Mesothelial cell of epicardium (in vitro differentiated cells): ENCODE data around the gene DCAF10. TPM values are rescaled to one million over a fixed set of nuclear protein-coding genes. Genes with fewer than 3 reads are reported as not detected.

Experiments used
- DNase-seq, 2 experiments: peaks; one replicate each; pipeline ENCODE4 v3.0.0; 2021; ENCODE audit warnings: low spot score in 2 of 2; ENCODE audit not compliant: unreplicated experiment in 2 of 2
- H3K27ac Mint-ChIP-seq: 2 replicates; pipeline ENCODE4 v1.8.0; 2021; ENCODE audit warnings: mixed read lengths
- H3K27me3 Mint-ChIP-seq: 2 replicates; pipeline ENCODE4 v1.8.0; 2021; ENCODE audit warnings: low read depth, mixed read lengths
- H3K36me3 Mint-ChIP-seq: 2 replicates; pipeline ENCODE4 v1.8.0; 2021; ENCODE audit warnings: mixed read lengths
- H3K4me1 Mint-ChIP-seq: 2 replicates; pipeline ENCODE4 v1.8.0; 2021; ENCODE audit warnings: mixed read lengths
- H3K4me3 Mint-ChIP-seq: 2 replicates; pipeline ENCODE4 v1.8.0; 2021; ENCODE audit warnings: mild to moderate bottlenecking, moderate library complexity, mixed read lengths
- H3K9me3 Mint-ChIP-seq: 2 replicates; pipeline ENCODE4 v1.8.0; 2021; ENCODE audit warnings: mixed read lengths
- total RNA-seq: library from RNA; stranded (reverse); gene quantifications from 3 replicates; pipeline ENCODE4 v1.2.1, GENCODE V29; 2021
- TF ChIP-seq, protein P1 (sequence below): fragments of 200-600 bp; sonication (generic); IDR thresholded peaks from one replicate; pipeline ENCODE4 v1.5.0; 2021; ENCODE audit warnings: antibody characterized with exemption; ENCODE audit not compliant: unreplicated experiment

DCAF10 gene
- total RNA-seq, 1 donor from 2014 or later: 30.9 TPM

DNA sequence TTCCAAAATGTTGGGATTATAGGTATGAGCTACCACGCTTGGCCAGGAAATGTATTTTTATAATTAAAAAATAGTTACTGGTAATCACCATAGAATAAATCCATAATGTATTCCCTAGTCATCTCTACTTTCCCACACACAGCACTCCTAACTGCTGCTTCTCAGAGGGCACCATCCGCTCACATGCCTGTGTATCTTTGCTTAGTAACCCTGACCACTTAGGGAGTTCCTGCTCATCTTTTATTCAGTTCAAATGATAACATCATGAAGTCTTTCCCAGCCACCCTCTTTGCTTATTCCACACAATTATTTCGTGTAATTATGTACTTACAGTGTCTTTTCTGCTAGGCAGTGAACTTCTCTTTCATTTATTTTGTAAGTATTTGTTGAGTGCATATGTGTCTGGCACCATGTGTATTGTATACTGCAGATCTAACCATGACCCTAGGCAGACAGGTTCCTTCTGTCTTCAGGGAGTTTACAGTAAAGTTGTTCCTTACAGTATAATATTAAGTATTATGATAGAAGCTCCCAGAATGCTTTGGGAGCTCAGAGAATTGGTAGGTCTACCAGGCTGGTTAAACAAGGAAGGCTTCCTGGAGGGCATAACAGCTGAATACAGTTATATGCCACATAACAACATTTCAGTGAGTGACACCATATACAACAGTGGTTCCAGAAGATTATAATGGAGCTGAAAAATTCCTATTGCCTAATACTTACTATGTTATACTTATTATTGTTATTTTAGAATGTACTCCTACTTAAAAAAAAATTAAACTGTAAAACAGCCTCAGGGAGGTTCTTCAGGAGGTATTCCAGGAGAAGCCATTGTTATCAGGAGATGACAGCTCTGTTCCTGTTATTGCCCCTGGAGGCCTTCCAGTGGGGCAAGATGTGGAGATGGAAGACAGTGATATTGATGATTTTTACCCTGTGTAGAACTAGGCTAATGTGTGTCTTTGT, 39.2 kb downstream of the DCAF10 start:
- TF ChIP-seq, protein P1, sequence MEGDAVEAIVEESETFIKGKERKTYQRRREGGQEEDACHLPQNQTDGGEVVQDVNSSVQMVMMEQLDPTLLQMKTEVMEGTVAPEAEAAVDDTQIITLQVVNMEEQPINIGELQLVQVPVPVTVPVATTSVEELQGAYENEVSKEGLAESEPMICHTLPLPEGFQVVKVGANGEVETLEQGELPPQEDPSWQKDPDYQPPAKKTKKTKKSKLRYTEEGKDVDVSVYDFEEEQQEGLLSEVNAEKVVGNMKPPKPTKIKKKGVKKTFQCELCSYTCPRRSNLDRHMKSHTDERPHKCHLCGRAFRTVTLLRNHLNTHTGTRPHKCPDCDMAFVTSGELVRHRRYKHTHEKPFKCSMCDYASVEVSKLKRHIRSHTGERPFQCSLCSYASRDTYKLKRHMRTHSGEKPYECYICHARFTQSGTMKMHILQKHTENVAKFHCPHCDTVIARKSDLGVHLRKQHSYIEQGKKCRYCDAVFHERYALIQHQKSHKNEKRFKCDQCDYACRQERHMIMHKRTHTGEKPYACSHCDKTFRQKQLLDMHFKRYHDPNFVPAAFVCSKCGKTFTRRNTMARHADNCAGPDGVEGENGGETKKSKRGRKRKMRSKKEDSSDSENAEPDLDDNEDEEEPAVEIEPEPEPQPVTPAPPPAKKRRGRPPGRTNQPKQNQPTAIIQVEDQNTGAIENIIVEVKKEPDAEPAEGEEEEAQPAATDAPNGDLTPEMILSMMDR: no peak
- no peak for DNase-seq
- Mint-ChIP-seq H3K4me1 (no peaks in the 10 kb centered on the region), H3K27me3 (no peaks in the 10 kb centered on the region), H3K27ac (no peak overlapping the region), H3K36me3 (peaks cover 8% of the 10 kb centered on the region), H3K4me3 (no peak overlapping the region), H3K9me3 (no peaks in the 10 kb centered on the region)

DNA sequence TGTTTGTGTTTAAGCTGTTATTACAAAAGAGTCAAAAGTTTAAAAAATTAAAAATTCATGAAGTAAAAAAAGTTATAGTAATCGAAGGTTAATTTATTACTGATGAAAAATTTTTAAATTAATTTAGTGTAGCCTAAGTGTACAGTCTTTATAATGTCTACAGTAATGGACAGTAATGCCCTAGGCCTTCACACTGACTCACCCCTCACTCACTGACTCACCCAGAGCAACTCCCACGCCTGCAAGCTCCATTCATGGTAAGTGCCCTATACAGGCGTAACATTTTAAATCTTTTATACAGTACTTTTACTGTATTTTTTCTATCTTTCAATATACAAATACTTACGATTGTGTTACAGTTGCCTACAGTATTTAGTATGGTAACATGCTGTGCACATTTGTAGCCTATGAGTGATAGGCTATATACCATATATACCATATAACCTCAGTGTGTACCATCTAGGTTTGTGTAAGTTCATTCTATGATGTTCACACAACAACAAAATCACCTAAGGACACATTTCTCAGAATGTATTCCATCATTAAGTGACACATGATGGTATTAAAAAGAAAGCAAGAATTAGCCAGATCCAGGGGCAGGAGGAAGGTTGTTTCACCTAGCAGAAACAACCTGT, 40.1 kb downstream of the DCAF10 start:
- H3K27me3 Mint-ChIP-seq: no peaks in the 10 kb centered on the region
- no peak overlapping the region for H3K27ac Mint-ChIP-seq
- H3K4me1 Mint-ChIP-seq: no peaks in the 10 kb centered on the region
- H3K4me3 Mint-ChIP-seq: no peak overlapping the region
- no peak for DNase-seq
- peaks cover 15% of the 10 kb centered on the region for H3K36me3 Mint-ChIP-seq
- TF ChIP-seq, protein P1: no peak
- H3K9me3 Mint-ChIP-seq: no peaks in the 10 kb centered on the region

DNA sequence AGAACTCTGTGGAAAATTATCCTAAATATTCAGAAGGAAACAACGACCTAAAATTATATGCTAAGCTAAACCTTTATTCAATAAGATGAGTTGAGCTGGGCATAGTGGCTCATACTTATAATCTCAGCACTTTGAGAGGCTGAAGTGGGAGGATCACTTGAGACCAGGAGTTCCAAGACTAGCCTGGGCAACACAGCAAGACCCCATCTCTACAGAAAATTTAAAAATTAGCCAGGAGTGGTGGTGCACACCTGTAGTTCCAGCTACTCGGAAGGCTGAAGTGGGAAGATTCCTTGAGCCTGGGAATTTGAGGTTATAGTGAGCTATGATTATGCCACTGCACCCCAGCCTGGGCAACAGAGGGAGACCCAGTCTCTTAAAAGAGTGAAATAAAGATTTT, 51.6 kb downstream of the DCAF10 start:
- no peaks in the 10 kb centered on the region for H3K27me3 Mint-ChIP-seq
- no peak overlapping the region for H3K27ac Mint-ChIP-seq
- H3K36me3 Mint-ChIP-seq: peaks cover 36% of the 10 kb centered on the region
- H3K9me3 Mint-ChIP-seq: peaks cover 6% of the 10 kb centered on the region
- H3K4me3 Mint-ChIP-seq: no peak overlapping the region
- no peak for DNase-seq
- TF ChIP-seq, protein P1: no peak
- H3K4me1 Mint-ChIP-seq: no peaks in the 10 kb centered on the region

DNA sequence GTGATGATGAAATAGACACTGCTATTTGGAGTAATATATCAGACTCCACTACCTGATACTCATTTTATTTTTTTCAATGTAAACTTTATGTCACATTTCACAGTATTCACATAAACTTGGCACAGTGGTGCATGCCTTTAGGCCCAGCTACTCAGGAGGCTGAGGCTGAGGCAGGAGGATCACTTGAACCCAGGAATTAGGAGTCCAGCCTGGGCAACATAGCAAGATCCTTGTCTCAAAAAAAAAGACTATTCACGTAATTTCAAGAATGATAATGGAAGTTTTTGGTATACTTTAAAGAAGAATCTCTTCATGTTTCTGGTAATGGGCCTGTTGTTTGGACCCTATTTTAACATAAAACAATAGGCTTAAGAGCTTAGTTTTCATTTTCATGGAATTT, 56.0 kb downstream of the DCAF10 start:
- no peak for DNase-seq
- no peaks in the 10 kb centered on the region for H3K9me3 Mint-ChIP-seq
- H3K27ac Mint-ChIP-seq: no peak overlapping the region
- TF ChIP-seq, protein P1: no peak
- H3K36me3 Mint-ChIP-seq: peaks cover 33% of the 10 kb centered on the region
- H3K4me1 Mint-ChIP-seq: no peaks in the 10 kb centered on the region
- no peaks in the 10 kb centered on the region for H3K27me3 Mint-ChIP-seq
- H3K4me3 Mint-ChIP-seq: no peak overlapping the region

DNA sequence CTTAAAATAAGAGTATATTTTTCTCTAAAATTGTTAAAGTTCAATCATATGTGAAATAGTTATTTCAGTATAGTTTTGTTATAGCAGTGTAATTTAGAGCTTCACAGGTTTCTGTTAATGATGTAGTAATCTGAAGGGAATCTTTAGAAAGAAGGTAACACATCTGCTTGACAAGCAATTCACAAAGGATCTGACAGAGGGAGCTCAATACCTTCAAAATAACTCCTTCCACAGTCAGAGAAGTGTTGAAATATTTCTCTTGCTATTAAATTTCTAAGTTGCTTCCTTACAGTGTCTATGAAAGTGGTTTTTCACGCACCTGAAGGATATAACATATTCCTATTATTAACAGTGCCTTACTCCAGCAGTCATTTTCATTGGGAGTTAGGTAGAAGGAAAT, 58.4 kb downstream of the DCAF10 start:
- Mint-ChIP-seq H3K4me1 (no peaks in the 10 kb centered on the region), H3K36me3 (peaks cover 29% of the 10 kb centered on the region), H3K27ac (no peak overlapping the region), H3K4me3 (no peak overlapping the region), H3K9me3 (no peaks in the 10 kb centered on the region), H3K27me3 (no peaks in the 10 kb centered on the region)
- TF ChIP-seq, protein P1: no peak
- DNase-seq: no peak
